Right lobe of liver (tissue), 6 donors: Measurements from ENCODE around the gene PCNT. TPM values are rescaled to one million over a fixed set of nuclear protein-coding genes. Genes with fewer than 3 reads are reported as not detected.
A peak's percentile ranks its signal among the peaks of the same experiment; 100 is the strongest.

Source experiments
- ATAC-seq, 4 donors: fragments of 200-7000 bp; cut with Tn5 transposase; one replicate each; pipeline ENCODE4 v1.9.1; 2020; ENCODE audit warnings: mild to moderate bottlenecking in 4 of 4, moderate library complexity in 4 of 4
- DNase-seq, 3 donors: peaks; one replicate each; pipeline ENCODE4 v3.0.0-alpha.2; 2020
- H3K27ac ChIP-seq, 3 donors: fragments of 200-600 bp; one replicate each; pipeline ENCODE4 v1.8.0; 2022
- H3K27me3 ChIP-seq, 2 donors: fragments of 200-600 bp; one replicate each; pipeline ENCODE4 v1.8.0; 2022
- H3K36me3 ChIP-seq, 4 donors: fragments of 200-600 bp; sonication (generic) in 1 of 4; one replicate each; pipeline versions ENCODE4 v1.5.1 to v1.8.0; 2017 to 2022; ENCODE audit warnings: control low read depth in 1 of 4
- H3K4me1 ChIP-seq, 4 donors: fragments of 200-600 bp; sonication (generic) in 1 of 4; one replicate each; pipeline versions ENCODE4 v1.5.1 to v1.8.0; 2017 to 2022; ENCODE audit warnings: control low read depth in 1 of 4
- H3K4me3 ChIP-seq, 3 donors: fragments of 200-600 bp; one replicate each; pipeline ENCODE4 v1.8.0; 2022
- H3K9me3 ChIP-seq, 4 donors: fragments of 200-600 bp; sonication (generic) in 1 of 4; one replicate each; pipeline versions ENCODE4 v1.5.1 to v1.8.0; 2017 to 2022; ENCODE audit warnings: control low read depth in 1 of 4
- CTCF ChIP-seq, 4 donors: fragments of 200-600 bp in 3 of 4; fragments of 450-650 bp in 1 of 4; IDR thresholded peaks; one replicate each; pipeline versions ENCODE4 v1.5.1 to v1.8.0; 2016 to 2022; ENCODE audit warnings: antibody characterized with exemption in 4 of 4, mild to moderate bottlenecking in 2 of 4
- POLR2A ChIP-seq: fragments of 450-650 bp; IDR thresholded peaks from one replicate; pipeline ENCODE4 v1.6.1; 2017; ENCODE audit warnings: antibody characterized with exemption, mild to moderate bottlenecking
- WGBS: methylation state at CpG from one replicate; pipeline ENCODE4 v1.1.6; 2018; ENCODE audit warnings: low coverage, low lambda C conversion rate; ENCODE audit not compliant: insufficient coverage; ENCODE audit errors: missing lambda C conversion rate; 5-methylcytosine and 5-hydroxymethylcytosine counted together
- intact Hi-C, 2 donors: fragments of 100-400 bp; cut with DNase I; formaldehyde crosslinking; loops; one replicate each; pipeline versions ENCODE4 v1.11.2 to v1.14.1; 2022
- total RNA-seq, 6 experiments: library from RNA; depleted of rRNA in 2 of 6; stranded (reverse); fragments of >200 nt in 2 of 6; fragmentation: NEBNext Ultra II Directional in 3 of 6; extraction: Animal tissue kit (Norgen Biotek cat#: 25700) in 3 of 6; gene quantifications; one replicate each; pipeline versions ENCODE4 v1.1.0 to v1.2.4, GENCODE V29; 2016 to 2023
- donor health status: DM: no; HTN: yes; CAD: no.
- donor health status: DM: no; HTN: no; CAD: no.
- donor health status: DM: no; HTN: no; CAD: no.
- donor health status: DM: no; HTN: yes; CAD: no.
- donor health status: DM: no; HTN: yes; CAD: no.

Gene PCNT
- total RNA-seq, 6 experiments from 2014 or later: 9.9 to 18.2 (median 14.1) TPM

- 90% methylated on average over 12 of the region's 14 CpGs for WGBS
- no peak for ATAC-seq
- intact Hi-C loops: no loop called here
- H3K27ac ChIP-seq: no peak overlapping the region
- no peak overlapping the region for H3K4me3 ChIP-seq
- H3K36me3 ChIP-seq: peaks cover 0 to 38% (median 6%) of the 10 kb centered on the region in 4 donors
- no peaks in the 10 kb centered on the region for H3K9me3 ChIP-seq
- H3K27me3 ChIP-seq: no peaks in the 10 kb centered on the region
- DNase-seq: no peak
- no peaks in the 10 kb centered on the region for H3K4me1 ChIP-seq
- TF ChIP-seq CTCF (IDR thresholded peaks at IDR 0.05) (no peak), POLR2A (no peak)
Observed at GRCh38 chr21:46427516-46427915, 103.6 kb downstream of the PCNT start.

- H3K9me3 ChIP-seq: no peaks in the 10 kb centered on the region
- H3K4me1 ChIP-seq: no peaks in the 10 kb centered on the region
- 10% methylated on average over 2 of the region's 23 CpGs for whole genome bisulfite sequencing
- no peak overlapping the region for H3K4me3 ChIP-seq
- peak in 1 of 3 donors; percentile 53 for DNase-seq
- H3K36me3 ChIP-seq: peaks cover 0 to 41% (median 5%) of the 10 kb centered on the region in 4 donors
- H3K27me3 ChIP-seq: no peaks in the 10 kb centered on the region
- intact Hi-C loops: no loop called here
- TF ChIP-seq POLR2A: no peak
- no peak for TF ChIP-seq CTCF (IDR thresholded peaks at IDR 0.05)
- no peak for ATAC-seq
- no peak overlapping the region for H3K27ac ChIP-seq
Observed at GRCh38 chr21:46428286-46428685, 104.3 kb downstream of the PCNT start.

GRCh38 chr21:46428987-46429710, 105.2 kb downstream of the PCNT start:
- no peak overlapping the region for H3K27ac ChIP-seq
- TF ChIP-seq CTCF (IDR thresholded peaks at IDR 0.05) (no peak), POLR2A (no peak)
- WGBS: 96% methylated on average over 9 of the region's 44 CpGs
- H3K36me3 ChIP-seq: peaks cover 0 to 41% (median 5%) of the 10 kb centered on the region in 4 donors
- ATAC-seq: no peak
- DNase-seq: peak in 1 of 3 donors; percentile 32
- H3K9me3 ChIP-seq: no peaks in the 10 kb centered on the region
- H3K27me3 ChIP-seq: no peaks in the 10 kb centered on the region
- intact Hi-C loops: no loop called here
- no peak overlapping the region for H3K4me3 ChIP-seq
- H3K4me1 ChIP-seq: no peaks in the 10 kb centered on the region

- TF ChIP-seq CTCF (IDR thresholded peaks at IDR 0.05) (no peak), POLR2A (no peak)
- intact Hi-C loops: no loop called here
- peaks cover 0 to 41% (median 5%) of the 10 kb centered on the region in 4 donors for H3K36me3 ChIP-seq
- ATAC-seq (no peak), DNase-seq (peak in 1 of 3 donors; percentile 45)
- 98% methylated on average over 8 of the region's 31 CpGs for WGBS
- H3K4me1 ChIP-seq: no peaks in the 10 kb centered on the region
- no peaks in the 10 kb centered on the region for H3K27me3 ChIP-seq
- no peaks in the 10 kb centered on the region for H3K9me3 ChIP-seq
- no peak overlapping the region for H3K4me3 ChIP-seq
- H3K27ac ChIP-seq: no peak overlapping the region
Observed at GRCh38 chr21:46429754-46430681, 106.1 kb downstream of the PCNT start.
